ENCODE results near the gene OR10A6.

Gene OR10A6

GRCh38 chr11:7931168-7931567 is at the start of gene OR10A6:
Gene OR10A6, minus strand, starts transcription at chr11:7931268. Its CDS starts 2,606 bp downstream, at chr11:7928662.
- DNase-seq = no peak

DNA sequence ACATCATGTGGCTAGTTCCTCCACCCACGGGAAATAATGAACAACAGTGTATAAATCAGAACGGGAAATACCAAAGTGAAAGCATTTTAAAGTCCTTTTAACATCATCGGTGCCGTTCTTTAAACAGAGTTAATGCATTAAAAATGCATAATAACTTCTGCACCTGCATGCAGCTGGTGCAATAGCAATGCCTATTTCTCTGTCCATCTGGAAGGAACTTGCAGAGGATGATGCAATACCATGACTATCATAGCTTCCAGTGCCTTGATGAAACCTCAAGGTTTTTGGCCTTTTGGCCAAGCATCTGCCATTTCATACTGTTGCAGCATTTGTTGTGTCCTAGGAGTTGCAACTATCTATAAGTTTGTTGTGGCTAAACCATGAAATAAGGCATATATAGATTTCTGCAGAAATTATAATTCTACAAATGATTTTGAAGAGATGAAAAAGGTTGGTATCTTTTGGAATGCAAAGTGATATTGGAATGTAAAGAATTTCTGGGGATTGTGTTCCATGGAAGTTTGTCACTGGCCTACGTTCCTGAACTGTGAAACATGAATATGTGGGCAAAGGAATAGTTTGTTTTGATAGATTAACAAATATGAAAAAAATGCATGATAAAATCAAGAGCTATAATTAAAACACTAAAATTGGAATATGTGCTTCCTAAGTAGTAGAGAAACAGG is 46.3 kb upstream of the OR10A6 start:
- peak in 1 of 2 experiments; percentile 1 for DNase-seq

- DNase-seq = no peak
These were observed 43.6 kb upstream of the OR10A6 start for GRCh38 chr11:7974668-7975067.

GRCh38 chr11:7973011-7973410 is 41.9 kb upstream of the OR10A6 start:
- no peak for DNase-seq

GRCh38 chr11:7971846-7972245 is 40.8 kb upstream of the OR10A6 start:
- no peak for DNase-seq

GRCh38 chr11:7969756-7970646 is 38.9 kb upstream of the OR10A6 start:
- no peak for DNase-seq

DNA sequence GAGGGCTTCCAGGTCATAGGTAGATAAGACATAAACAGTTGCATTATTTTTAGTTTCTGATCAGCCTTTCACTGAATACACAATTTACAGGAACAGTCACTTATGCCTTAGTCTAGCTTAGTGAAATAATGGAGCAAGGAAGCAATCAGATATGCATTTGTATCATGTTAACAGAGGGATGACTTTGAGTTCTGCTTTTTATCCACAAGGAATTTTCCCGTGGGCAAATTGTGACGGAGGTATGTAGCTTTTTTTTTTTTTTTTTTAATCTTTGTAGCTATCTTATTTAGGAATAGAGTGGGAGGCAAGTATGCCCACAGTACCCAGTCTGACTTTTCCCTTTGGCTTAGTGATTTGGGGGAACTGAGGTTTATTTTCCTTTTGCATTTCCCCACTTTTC is 37.6 kb upstream of the OR10A6 start:
- DNase-seq = no peak

GRCh38 chr11:7967826-7968225 is 36.8 kb upstream of the OR10A6 start:
- no peak for DNase-seq

GRCh38 chr11:7967097-7967496 is 36.0 kb upstream of the OR10A6 start:
- no peak for DNase-seq

GRCh38 chr11:7965386-7965785 is 34.3 kb upstream of the OR10A6 start, which contains the start of gene NLRP10:
Gene NLRP10, minus strand, starts transcription at chr11:7965447. Its CDS starts 1,952 bp downstream, at chr11:7963495.
- DNase-seq = no peak

DNA sequence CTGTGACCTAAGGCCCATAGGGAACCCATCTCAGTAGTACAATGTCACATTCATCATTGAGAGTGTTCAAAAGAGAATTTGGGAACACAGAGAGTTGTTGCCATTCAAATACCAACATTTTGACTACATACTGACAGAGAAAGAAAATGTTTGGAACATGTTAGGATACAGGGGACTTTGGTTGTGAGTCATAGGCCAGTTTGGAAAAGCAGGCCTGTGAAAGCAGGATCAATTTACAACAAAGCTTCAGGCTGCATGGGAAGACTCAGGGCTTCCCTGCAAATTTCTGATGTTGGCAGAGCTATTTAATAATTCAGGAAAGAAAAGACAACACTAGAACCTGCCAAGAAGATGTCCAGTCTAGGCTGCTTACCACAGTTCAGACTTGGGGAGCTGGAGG is 33.8 kb upstream of the OR10A6 start:
- no peak for DNase-seq

DNA sequence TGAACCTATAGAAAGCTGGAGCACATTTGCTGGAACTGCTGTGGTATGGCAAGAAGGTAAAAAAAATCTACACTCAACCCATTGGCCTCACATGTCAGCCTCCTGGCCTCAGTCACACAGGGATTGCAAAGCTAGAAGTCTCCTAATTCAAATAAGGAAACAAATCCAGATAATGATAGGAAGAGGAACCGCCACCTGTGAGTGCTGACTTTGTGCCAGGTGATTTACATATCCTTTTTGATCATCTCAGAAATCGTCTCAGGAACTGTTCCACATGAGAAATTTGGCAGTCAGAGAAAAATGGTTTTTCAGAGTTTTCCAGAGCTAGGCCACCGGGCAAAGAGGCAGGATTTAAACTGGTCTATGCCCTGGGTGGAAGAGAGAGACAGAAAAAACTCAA is 33.2 kb upstream of the OR10A6 start:
- DNase-seq = no peak

DNA sequence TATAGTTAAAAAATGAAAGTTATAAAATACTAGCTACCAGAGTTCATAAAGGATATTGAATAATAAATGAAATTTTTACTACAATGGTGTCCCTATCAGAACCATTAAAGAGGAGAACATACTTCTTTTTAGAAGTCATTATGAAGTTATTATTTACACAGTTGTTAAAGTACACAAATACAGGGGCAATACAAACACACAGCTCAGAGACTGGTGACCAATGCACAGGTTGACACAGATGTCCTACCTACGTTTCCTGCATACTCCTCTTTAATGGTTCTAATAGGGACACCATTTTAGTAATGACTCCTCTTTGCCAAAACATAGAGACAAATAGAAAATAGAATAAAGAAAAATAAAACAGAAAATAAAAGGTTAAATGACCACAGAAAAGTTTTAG is 24.1 kb upstream of the OR10A6 start:
- DNase-seq = no peak

DNA sequence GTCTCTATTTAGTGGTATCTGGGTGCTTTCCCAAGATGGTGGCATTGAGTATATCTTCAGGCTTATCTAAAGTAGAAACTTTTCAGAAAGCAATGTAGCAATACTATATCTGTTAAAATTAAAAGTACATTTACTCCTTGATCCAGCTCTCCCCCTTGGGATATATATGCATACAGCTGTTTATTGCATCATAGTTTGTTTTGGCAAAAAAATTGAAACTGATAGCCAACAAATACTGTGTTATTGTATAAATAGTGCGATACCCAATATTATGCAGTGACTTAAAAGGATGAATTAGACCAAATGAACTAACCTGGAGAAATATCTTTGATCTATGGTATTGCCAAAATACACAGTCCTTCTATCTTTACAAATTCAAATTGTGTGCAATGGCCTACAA is 18.9 kb upstream of the OR10A6 start:
- no peak for DNase-seq

- DNase-seq = no peak
These were observed 13.1 kb upstream of the OR10A6 start for GRCh38 chr11:7944123-7944522.

DNA sequence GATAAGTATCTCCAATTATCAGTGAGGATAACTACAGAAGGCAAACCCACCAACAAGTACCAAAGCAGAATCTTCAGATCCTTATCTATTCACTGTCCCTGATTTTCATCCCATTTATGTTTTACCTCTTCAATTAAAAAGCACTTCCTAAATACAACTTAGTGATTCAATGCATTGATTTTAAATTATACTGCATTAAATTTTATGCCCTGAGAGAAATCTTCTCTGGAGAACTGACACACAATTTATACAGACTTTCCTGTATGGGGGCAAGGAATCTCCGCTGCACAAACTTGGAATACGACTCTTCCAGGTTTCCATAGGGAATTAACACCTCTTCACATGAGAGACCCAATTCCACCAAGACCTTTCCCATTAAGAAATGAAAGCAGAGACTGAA is 10.5 kb upstream of the OR10A6 start, which contains the start of gene OR10A3:
Gene OR10A3 (minus strand): TSS at position 101 of the 400 bp plus-strand sequence. CDS start 2,188 bp downstream, outside the sequence.
- DNase-seq = no peak

DNA sequence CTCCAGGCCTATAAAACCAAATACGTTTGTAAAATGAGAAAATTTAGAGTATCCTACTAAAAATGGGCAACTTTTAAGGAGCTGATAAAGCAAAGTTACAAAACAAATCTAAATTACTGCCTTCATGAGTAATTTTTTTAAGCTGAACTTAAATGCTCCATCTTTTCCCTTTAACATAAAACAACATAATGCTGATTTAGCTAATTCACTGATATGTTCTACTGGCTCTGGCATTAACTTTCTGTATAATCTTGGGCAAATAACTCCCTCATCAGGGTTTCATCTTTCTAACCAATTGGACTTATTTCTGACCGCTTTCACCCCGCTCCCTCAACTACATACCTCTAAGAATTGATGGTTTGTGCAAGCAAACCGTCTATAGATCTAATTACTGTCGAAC is 10.1 kb upstream of the OR10A6 start:
- DNase-seq = no peak

- DNase-seq = no peak
These were observed 5.5 kb upstream of the OR10A6 start for GRCh38 chr11:7936615-7937014.

DNA sequence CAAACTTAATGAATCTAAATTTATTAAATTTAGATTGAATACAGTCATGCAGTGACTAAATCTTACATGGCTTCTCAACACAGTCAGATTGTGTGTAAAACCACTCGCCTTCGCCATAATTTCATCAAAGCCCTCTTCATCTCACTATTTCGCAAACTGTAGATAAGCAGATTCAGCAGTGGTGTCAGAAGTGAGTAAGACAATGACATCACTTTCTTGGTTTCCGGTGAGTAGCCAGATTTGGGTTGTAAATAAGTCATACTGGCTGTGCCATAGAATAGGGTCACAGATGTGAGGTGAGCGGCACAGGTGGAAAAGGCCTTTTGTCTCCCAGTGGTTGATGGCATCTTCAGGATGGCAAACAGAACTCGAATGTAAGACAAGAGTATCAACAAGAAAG is 3.4 kb downstream of the OR10A6 start:
- no peak for DNase-seq

DNA sequence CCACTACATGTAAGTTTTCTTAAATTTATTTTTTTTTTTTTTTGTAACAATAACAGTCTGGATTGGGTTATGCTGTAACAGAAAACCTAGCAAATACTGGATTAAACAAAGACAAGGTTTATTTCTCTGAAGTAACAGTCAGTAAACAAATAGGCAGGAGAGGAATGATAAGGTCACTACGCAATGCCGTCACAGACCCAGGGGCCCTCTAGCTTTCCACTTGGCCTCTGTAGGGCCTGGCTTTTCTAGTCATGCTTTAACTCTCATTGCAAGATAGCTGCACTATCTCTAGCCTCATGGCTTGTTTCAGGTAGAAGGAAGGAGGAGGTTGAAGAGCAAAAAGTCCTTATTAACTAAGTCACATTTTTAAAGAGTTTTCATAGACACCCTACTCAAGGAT is 6.5 kb downstream of the OR10A6 start:
- no peak for DNase-seq

DNA sequence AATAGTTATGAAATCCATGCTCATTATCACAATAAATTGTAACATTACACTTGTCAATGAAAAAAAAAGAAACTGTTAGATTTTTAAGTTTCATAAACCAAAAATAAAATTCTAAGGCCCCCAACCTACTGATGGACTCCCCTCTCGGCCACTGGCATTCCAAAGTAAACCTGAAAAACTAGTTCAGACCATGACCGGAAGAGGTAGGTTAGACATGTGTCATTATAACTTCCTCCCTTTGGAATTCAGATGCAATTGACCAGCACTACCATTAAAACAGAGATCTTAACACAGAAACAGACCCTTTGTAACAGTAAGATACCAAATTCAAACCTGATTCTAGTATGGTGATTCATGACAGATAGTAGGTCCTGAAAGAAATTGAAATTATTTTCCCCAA is 12.9 kb downstream of the OR10A6 start:
- DNase-seq = no peak

GRCh38 chr11:7911011-7911410 is 20.1 kb downstream of the OR10A6 start:
- DNase-seq = no peak

GRCh38 chr11:7910286-7910788 is 20.7 kb downstream of the OR10A6 start:
- DNase-seq = no peak

Measured in AML-193 (cell line).